HG03575 (cell line): Measurements from ENCODE around the gene MAG.

ENCODE experiments used
- ATAC-seq: cut with Tn5 transposase; IDR thresholded peaks from one replicate; pipeline ENCODE4 v1.9.1; 2021; ENCODE audit not compliant: unreplicated experiment, insufficient number of reproducible peaks, low FRiP score; ENCODE audit errors: extremely low read depth

The MAG gene

DNA sequence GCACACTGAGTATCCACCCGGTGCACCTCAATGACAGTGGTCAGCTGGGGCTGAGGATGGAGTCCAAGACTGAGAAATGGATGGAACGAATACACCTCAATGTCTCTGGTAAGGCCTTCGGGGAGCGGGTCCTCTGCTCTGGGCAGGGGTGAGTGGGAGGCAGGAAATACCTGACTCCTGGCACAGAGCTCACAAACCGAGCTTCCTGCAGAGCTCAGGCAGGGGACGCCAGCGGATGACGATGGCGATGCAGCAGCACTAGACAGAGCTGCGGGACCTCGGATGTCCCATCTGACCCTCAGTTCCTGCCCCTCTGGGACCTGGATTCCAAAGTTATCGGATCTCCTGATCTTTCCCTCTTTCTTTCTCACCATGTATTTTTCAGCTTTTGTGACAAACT lies 40.9 kb downstream of the MAG start:
- ATAC-seq: no peak

DNA sequence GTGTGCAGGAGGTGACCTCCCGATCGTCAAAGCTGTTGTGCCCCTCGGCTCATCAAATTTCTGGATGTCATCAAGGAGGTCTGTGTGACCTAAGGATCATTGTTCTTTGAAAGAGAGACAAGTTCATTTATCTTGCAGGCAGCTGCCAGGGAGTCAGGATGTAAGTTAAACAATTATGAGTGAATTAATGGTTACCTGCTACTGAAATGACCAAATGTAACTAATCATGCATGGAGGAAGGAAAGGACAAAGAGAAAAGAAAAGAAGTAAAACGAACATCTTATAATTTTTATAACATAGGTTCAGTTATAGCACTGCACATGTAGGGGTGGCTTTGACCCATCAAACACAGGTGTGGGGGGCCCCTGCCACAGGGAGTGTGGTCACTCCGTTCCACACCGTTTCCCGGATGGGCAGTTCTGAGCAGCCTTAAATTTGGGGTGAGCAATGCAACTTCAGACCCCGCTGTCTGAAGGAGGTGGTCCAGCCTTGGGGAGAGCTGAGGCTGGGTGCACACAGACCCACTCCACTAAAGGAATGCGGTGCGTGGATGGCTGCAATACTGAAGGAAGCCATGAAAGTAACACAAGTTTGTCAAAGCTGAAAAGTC lies 42.3 kb downstream of the MAG start:
- ATAC-seq: no peak

DNA sequence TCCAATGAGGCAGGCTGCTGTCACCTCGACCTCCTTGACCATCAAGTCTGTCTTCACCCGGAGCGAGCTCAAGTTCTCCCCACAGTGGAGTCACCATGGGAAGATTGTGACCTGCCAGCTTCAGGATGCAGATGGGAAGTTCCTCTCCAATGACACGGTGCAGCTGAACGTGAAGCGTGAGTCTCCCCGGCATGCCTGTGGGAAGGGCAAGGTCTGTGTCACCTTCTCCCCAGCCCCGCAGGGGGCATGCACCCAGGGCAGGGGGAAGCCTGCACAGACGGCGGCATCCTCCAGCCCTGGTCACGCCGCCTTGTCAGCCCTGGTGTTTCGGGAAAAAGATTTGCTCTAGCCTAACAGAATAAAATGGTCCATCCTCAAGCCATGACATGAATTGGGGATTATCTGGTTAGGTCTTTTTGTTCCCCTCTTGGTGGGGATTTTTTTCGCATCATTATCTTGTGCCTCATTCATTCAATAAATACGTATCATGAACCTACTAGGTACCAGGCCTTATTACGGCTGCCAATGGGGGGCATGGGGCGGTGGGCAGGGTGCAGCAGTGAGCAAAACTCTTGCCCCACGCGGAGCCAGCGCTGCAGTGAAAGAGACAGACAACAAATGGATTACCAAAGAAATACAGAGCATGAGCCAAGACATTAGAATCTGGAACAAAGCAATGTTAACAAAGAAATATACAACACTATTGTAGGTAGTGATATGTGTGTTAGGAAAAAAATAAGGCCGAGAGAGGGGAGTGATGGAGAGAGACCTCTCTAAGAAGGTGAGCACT lies 44.4 kb downstream of the MAG start:
- ATAC-seq: no peak

DNA sequence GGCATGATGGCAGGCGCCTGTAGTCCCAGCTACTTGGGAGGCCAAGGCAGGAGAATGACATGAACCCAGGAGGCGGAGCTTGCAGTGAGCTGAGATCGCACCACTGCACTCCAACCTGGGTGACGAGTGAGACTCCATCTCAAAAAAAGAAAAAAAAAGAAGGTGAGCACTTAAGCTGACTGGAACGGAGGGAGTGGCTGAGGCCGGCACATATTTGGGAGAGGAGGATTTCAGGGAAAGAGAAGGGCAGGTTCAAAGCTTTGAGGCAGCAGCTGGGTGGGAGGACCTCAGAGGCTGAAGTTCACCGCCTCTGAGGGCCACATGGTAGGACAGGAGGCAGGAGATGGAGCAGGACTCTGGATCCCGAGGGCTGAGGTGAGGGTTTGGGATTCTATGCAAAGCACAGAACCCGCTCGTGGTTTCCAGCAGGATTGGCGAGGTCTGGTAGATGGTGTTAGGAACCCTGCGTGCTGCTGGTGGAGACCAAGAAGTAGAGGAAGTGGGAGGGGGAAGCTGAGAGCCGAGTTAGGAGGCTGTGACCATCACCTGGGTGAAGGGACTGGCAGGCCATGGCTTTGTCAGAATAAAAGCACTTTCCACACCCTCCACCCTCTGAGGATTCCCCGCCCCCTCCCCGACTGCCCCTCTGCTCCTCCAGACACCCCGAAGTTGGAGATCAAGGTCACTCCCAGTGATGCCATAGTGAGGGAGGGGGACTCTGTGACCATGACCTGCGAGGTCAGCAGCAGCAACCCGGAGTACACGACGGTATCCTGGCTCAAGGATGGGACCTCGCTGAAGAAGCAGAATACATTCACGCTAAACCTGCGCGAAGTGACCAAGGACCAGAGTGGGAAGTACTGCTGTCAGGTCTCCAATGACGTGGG lies 45.4 kb downstream of the MAG start:
- no peak for ATAC-seq

DNA sequence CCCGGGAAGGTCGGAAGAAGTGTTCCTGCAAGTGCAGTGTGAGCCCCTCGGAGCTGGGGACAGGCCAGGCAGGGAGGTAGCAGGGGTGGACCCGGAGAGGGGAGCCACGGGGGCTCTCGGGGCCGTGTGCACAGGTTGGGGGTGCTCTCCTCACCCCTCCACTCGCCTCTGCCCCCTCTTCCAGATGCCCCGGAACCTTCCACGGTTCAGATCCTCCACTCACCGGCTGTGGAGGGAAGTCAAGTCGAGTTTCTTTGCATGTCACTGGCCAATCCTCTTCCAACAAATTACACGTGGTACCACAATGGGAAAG lies 46.0 kb downstream of the MAG start:
- ATAC-seq: no peak

DNA sequence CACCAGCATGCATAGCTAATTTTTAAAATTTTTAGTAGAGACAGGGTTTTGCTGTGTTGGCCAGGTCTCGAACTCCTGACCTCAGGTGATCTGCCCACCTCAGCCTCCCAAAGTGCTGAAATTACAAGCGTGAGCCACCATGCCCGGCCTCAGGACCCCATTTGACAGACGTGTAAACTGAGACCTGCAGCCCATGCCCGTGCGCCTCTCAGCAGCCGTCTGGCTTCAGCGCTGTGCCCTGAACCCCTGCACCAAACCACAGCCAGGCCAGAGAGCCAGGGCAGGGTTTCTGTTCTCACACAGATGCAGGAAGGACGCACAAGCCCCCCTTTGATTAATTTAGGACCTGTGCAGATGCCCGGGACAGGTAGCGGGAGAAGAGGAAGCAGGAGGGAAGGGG lies 48.5 kb downstream of the MAG start:
- ATAC-seq: no peak

DNA sequence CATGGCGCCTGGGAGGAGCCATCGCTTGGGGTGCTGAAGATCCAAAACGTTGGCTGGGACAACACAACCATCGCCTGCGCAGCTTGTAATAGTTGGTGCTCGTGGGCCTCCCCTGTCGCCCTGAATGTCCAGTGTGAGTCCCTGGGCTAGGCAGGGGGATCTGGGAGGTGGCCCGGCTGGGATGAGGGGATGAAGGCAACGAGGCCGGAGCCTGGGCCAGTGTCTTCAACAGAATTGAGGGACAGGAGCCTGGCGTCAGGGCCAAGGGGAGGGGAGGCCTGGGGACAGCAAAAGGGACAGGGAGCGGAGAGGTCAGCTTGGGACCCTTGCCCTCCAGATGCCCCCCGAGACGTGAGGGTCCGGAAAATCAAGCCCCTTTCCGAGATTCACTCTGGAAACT lies 49.0 kb downstream of the MAG start:
- no peak for ATAC-seq

DNA sequence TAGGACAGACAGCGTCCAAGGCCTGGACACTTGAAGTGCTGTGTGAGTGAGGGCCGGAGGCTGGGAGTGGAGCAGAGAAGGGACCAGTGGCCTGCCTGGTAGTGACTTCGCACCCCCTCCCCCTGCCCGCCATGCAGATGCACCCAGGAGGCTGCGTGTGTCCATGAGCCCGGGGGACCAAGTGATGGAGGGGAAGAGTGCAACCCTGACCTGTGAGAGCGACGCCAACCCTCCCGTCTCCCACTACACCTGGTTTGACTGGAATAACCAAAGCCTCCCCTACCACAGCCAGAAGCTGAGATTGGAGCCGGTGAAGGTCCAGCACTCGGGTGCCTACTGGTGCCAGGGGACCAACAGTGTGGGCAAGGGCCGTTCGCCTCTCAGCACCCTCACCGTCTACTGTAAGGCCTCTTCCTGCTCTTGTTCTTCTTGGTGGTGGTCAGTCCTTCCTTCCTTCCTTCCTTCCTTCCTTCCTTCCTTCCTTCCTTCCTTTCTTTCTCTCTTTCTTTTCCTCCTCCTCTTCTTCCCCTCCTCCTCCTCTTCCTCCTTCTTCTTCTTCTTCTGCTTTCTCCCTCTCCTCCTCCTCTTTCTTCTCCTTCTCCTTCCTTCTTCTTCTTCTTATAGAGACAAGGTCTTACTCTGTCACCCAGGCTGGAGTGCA lies 49.7 kb downstream of the MAG start:
- ATAC-seq: no peak

DNA sequence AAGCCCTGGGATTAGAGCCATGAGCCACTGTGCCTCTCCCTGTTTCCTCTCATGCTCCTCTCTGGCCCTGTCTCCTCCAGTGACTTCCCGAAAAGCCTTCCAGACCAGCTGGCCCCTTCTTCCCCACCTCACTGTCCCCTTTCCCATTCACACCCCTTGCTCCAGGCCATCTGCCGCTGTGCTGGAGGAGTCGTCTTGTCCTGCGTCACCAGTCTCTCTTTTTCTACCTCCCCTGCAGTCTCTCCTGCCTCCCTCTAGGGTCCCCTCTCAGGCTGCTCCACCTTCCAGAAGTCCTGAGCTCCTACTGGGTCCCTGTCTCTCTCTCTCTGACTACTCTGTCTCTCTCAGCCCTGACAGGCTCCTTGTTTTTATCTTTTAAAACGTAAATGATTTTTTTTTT lies 50.5 kb downstream of the MAG start:
- ATAC-seq: no peak

DNA sequence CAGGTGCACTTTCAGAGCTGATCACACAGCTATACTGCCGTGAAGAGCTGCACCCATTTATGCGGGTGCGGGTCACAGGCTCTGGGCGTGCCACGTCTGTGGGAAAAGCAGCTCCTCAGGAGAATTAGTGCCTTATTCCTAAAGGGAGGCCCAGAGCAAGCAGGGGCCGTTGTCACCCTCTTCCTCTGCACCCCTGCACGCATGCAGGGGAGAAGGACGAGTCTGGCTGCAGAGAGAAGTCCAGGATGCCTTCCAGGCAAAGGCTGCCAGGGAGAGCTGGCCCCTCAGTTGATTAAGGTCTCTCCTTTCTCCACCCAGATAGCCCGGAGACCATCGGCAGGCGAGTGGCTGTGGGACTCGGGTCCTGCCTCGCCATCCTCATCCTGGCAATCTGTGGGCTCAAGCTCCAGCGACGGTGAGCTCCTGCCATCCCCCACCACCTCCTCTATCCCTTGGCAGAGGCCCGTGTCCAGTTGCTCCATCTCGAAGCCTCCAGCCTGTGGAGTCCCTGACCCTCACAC lies 52.6 kb downstream of the MAG start:
- no peak for ATAC-seq

DNA sequence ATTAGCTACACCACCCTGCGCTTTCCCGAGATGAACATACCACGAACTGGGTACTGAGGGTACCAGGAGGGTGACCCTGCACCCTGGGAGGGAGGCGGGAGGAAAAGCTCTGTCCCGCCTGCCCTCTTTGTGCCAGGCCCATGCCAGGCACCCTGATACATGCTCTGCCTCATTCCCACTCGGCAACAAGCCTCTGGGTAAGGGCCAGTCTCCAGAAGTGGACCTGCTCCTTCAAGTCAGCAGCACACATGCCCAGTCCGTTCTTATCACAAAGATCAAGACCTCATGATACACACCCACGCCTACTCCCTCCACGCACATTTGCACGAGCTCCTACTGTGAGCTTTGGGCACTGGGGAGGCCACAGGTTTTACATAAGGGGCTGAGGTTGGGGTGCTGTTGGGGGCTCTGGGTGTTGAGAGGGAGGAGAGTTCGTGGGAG lies 53.7 kb downstream of the MAG start:
- no peak for ATAC-seq

DNA sequence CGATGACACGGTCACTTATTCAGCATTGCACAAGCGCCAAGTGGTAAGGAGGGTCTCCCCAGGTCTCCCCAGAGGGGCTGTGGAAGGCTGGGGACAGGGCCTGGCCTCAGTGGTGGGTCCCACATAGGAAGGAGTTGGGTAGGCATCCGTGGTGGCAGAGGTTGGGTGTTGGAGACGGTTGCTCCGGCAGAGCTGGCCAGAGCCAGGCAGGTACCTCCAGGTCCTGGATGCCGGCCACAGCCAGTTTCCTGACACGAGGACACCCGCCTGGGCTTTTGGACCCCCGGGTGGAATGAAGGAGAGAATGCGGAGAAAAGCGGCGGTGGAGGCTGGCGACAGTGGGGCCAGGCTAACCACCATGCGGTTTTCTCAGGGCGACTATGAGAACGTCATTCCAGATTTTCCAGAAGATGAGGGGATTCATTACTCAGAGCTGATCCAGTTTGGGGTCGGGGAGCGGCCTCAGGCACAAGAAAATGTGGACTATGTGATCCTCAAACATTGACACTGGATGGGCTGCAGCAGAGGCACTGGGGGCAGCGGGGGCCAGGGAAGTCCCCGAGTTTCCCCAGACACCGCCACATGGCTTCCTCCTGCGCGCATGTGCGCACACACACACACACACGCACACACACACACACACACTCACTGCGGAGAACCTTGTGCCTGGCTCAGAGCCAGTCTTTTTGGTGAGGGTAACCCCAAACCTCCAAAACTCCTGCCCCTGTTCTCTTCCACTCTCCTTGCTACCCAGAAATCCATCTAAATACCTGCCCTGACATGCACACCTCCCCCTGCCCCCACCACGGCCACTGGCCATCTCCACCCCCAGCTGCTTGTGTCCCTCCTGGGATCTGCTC lies 54.5 kb downstream of the MAG start:
- no peak for ATAC-seq

DNA sequence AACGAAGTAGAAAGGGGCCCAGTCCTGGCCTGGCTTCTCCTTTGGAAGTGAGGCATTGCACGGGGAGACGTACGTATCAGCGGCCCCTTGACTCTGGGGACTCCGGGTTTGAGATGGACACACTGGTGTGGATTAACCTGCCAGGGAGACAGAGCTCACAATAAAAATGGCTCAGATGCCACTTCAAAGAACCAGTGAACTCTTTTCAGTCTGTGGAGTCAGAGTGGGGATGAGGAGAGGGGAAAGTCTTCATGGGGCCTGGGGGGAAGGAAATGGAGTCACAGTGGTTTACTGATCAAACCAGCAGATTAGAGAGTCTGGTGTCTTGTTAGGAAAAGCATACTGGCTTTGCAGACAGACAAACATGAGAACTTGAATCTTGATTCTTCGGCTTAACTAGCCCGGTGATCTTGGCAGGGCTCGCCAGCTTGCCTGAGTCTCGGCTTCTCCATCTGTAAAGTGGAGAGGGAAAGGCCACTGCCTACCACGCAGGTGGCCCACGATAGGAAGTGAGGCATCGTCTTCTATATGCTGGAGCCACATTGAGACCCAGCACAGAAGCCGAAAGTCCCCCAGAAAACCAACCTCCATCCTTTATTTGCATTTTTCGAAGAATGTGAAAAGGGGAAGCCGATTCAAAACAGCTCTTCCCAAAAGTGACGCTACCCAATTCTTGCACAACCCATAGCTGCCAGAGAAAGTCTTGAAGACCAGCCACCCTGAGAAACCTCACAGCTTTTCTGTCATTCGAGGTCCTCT lies 55.4 kb downstream of the MAG start, which contains the start of gene FFAR1:
TSS of gene FFAR1 (plus strand) at position 732 of the 759 bp plus-strand sequence. CDS start 3,650 bp downstream, outside the sequence.
- ATAC-seq: no peak

DNA sequence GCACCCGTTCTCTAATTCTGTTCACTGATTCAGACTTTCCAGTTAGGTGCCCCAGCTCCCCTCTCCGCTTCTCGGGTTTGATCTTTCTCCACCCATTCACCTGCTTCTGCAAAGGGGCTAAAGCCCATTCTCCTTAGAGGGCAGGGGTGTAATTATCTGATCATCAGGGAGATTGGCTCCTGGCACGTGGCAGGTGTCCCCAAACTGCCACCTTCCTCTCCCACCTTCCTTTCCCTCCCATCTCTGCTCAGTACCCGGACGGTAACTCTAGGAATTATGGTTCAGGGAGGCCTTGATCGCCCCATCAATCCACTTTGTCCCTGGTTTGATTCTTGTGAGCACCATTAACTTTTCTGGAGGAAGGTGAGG lies 56.0 kb downstream of the MAG start:
- no peak for ATAC-seq

DNA sequence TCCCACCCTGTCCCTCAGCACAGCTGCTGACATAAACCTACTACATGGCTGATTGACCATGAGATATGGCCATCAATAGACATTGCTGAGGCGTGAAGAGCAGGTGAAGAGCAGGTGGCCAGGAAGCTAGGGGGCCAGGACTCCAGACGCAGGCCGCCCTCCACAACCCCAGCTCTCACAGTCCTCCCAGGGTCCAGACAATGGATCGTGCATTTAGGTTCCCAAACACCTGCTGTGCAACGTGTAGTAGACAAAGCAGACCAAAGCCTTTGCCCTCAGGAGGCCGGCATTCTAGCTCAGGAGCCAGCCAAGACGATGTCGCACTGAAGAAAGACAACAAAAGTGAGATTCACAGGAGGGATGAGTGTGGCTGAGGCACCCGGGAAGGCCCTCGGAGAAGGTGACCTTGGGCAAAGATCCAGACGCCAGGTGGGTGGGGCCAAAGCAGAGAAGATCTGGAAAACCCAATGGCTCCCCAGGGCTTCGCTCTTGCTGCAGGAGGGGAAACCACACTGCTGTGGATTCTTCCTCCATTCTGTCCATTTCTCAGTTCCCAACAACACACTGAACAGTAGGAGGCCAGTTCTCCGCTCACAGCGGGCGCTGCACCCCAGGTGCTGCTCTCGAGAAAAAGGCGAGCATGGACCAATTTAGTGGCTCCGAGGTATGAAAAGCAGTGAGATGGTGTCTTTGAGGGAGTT lies 57.1 kb downstream of the MAG start:
- no peak for ATAC-seq

DNA sequence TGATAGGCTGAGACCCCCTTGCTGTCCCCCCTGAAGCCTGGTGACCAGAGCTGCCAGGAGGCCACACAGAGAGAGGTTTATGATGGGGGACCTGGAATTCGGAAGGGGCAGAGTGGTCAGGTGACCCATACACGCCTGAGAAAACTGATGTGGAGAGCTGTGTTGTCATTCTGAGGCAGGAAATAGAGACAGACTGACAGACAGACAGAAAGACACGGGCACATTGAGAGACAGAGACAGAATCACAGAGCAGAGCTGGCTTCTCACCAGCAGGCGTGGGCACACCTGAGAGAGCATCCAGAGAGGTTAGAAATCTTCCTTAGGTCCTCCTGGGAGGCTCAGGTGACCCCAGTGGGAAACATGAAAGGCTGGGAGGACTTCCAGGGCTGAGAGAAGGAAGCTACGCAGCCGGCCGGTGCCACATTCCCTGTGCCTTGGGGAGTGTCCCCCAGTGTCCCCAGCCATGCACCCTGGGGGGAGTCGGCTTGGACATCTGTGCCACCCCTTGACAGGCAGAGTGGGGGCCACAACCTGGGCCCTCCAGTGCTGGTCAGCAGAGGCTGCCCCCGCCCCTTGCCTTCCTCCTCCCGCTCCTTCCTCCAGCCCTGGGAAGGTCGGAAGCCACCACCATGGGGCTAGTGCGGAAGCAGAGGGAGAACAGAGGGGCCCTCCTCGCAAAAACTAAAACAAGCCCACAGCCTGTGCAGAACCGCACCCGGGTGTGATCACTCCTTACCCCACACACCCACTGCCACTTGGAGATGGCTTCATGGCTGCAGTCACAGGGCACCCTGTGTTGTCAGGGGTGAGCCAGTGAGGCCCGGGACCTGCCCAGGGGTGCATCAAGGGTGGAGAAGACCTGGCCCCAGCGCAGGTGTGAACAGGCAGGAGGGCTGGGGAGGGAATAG lies 57.9 kb downstream of the MAG start:
- ATAC-seq: no peak
